HepG2 (cell line): ENCODE data around the gene GRK3.

Experiments
- BRF2 ChIP-seq: sonication (generic); formaldehyde crosslinking; IDR thresholded peaks from 2 replicates; pipeline ENCODE4 v1.8.1; 2022; ENCODE audit warnings: mild to moderate bottlenecking, missing genetic modification reagents
- MXD4 ChIP-seq: IDR thresholded peaks from 2 replicates; pipeline ENCODE4 v1.6.1; 2016; ENCODE audit warnings: mild to moderate bottlenecking, missing biosample characterization, missing genetic modification reagents
- POLR2A ChIP-seq, 2 experiments: IDR thresholded peaks; 2 replicates each; pipeline ENCODE4 v1.6.1; 2011; ENCODE audit warnings: low read depth in 2 of 2, low read length in 2 of 2, mild to moderate bottlenecking in 1 of 2, moderate library complexity in 1 of 2; ENCODE audit not compliant: insufficient read depth in 1 of 2
- RORA ChIP-seq: sonication (generic); formaldehyde crosslinking; IDR thresholded peaks from 2 replicates; pipeline ENCODE4 v1.5.0; 2020; ENCODE audit warnings: mild to moderate bottlenecking, missing genetic modification reagents, moderate library complexity
- TAF1 ChIP-seq: sonication (generic); formaldehyde crosslinking; IDR thresholded peaks from 2 replicates; pipeline ENCODE4 v1.4.0; 2020; ENCODE audit warnings: missing genetic modification reagents
- TMF1 ChIP-seq: sonication (generic); formaldehyde crosslinking; IDR thresholded peaks from 2 replicates; pipeline ENCODE4 v1.8.1; 2022; ENCODE audit warnings: low read depth, missing genetic modification reagents
- ZC3H4 ChIP-seq: sonication (generic); formaldehyde crosslinking; IDR thresholded peaks from 2 replicates; pipeline ENCODE4 v1.4.0; 2020; ENCODE audit warnings: missing genetic modification reagents, borderline replicate concordance
- ZNF335 ChIP-seq: sonication (generic); formaldehyde crosslinking; IDR thresholded peaks from 2 replicates; pipeline ENCODE4 v1.4.0; 2020; ENCODE audit warnings: missing genetic modification reagents
- ZNF609 ChIP-seq: sonication (generic); formaldehyde crosslinking; IDR thresholded peaks from 2 replicates; pipeline ENCODE4 v1.4.0; 2020; ENCODE audit warnings: mild to moderate bottlenecking, missing genetic modification reagents, borderline replicate concordance

GRCh38 chr22:25710501-25710900 lies 146.0 kb downstream of the GRK3 start:
- TF ChIP-seq ZNF335 (CRISPR knock-in tag) (no peak), BRF2 (CRISPR knock-in tag) (no peak), ZC3H4 (CRISPR knock-in tag) (no peak), MXD4 (CRISPR knock-in tag) (no peak), ZNF609 (CRISPR knock-in tag) (no peak), TMF1 (CRISPR knock-in tag) (no peak), POLR2A (IDR thresholded peaks at IDR 0.05; ENCODE audit: insufficient read depth in 1 of 2, low read depth in 2 of 2, low read length in 2 of 2) (no peak), RORA (CRISPR knock-in tag) (no peak), TAF1 (CRISPR knock-in tag) (no peak)
